Measurements from ENCODE around the gene NFIX. TPM values are rescaled to one million over a fixed set of nuclear protein-coding genes. Genes with fewer than 3 reads are reported as not detected.

The NFIX gene
- total RNA-seq, 2 experiments from 2014 or later: 3.0 to 3.3 TPM

DNA sequence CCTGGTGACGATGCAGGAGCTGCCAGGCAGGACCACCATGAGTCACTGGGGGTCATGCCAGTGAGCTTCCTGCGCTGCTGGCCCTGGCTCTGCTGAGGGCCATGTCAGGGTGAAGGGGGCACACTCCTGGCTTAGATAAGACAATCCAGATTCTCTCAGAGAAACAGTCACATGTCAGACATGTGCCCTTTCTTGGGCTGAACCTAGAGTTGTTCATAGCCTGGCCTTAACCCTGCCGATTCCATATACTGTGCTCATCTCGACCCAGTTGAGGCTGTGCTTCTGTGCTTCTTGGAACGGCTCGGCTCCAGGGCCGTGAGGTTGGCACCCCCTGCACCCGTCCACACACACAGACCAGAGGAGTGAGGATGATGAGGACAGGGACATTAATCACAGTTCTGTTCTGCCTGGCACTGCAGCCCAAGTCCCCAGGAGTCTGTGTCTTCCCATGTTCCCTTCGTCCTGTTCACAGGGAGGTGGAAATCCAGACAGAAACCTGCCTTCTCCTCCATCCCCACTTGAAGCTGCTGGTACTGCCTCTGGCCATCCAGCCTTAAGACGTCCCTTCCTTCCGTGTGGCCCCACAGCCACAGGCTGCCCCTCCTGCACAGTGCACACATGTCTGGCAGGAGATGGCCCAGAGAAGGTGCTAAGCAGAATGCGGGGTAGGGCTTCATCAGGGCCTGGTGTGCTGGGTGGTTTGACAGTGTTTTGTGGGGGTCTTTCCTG, 57.3 kb downstream of the NFIX start:
- Mint-ChIP-seq H3K9me3 (no peaks in the 10 kb centered on the region), H3K4me3 (no peak overlapping the region), H3K27ac (no peak overlapping the region), H3K4me1 (ENCODE audit: low read depth) (peaks cover 11% of the 10 kb centered on the region), H3K36me3 (ENCODE audit: low read depth) (no peaks in the 10 kb centered on the region), H3K27me3 (no peaks in the 10 kb centered on the region)
- H3K4me1 ChIP-seq (ENCODE audit: insufficient read depth, low read length): peaks cover 14% of the 10 kb centered on the region
- TF ChIP-seq, protein P1, sequence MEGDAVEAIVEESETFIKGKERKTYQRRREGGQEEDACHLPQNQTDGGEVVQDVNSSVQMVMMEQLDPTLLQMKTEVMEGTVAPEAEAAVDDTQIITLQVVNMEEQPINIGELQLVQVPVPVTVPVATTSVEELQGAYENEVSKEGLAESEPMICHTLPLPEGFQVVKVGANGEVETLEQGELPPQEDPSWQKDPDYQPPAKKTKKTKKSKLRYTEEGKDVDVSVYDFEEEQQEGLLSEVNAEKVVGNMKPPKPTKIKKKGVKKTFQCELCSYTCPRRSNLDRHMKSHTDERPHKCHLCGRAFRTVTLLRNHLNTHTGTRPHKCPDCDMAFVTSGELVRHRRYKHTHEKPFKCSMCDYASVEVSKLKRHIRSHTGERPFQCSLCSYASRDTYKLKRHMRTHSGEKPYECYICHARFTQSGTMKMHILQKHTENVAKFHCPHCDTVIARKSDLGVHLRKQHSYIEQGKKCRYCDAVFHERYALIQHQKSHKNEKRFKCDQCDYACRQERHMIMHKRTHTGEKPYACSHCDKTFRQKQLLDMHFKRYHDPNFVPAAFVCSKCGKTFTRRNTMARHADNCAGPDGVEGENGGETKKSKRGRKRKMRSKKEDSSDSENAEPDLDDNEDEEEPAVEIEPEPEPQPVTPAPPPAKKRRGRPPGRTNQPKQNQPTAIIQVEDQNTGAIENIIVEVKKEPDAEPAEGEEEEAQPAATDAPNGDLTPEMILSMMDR (IDR thresholded peaks at IDR 0.05): no peak
- no peak for ATAC-seq (ENCODE audit: poor library complexity)
- no peaks in the 10 kb centered on the region for H3K9me3 ChIP-seq (ENCODE audit: control insufficient read depth in 1 of 2, insufficient read depth in 1 of 2, low read length in 2 of 2)
- DNase-seq: no peak
- no peak overlapping the region for H3K27ac ChIP-seq (ENCODE audit: low read depth in 1 of 2, low read length in 2 of 2)
- intact Hi-C loops (cut with DNase I, micrococcal nuclease): no loop called here
- ChIA-PET CTCF (no interaction called here), POLR2A (no interaction called here)
- H3K27me3 ChIP-seq (ENCODE audit: control insufficient read depth in 1 of 2, insufficient read depth in 2 of 2, low read length in 2 of 2): peaks cover 0 to 5% of the 10 kb centered on the region in 2 experiments
- H3K36me3 ChIP-seq (ENCODE audit: insufficient read depth, low read length): no peaks in the 10 kb centered on the region
- H3K4me3 ChIP-seq (ENCODE audit: low read length): no peak overlapping the region

DNA sequence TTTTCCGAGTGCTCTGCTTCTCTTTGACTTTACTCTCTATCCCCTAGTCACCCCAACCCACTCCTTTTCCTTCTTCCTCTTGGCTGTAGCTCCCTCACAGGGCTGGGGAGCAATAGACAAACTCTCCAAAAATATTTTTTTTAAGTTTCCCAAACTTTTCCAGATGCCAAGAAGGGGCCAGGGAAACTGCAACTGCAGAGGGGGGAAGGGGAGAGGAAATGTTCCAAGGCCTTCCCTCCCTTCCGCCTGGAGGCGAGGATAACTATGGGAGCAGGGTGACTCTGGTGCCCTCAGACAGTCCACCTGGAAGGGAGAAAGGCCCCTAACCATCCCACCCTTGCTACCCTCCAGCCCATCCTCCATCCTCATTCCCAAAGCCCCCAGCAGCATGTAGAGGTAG, 58.0 kb downstream of the NFIX start:
- intact Hi-C loops (cut with DNase I, micrococcal nuclease): no loop called here
- no peaks in the 10 kb centered on the region for H3K9me3 ChIP-seq (ENCODE audit: control insufficient read depth in 1 of 2, insufficient read depth in 1 of 2, low read length in 2 of 2)
- ChIA-PET POLR2A (no interaction called here), CTCF (no interaction called here)
- no peaks in the 10 kb centered on the region for H3K27me3 Mint-ChIP-seq
- no peaks in the 10 kb centered on the region for H3K9me3 Mint-ChIP-seq
- no peak overlapping the region for H3K4me3 Mint-ChIP-seq
- ATAC-seq (ENCODE audit: poor library complexity): no peak
- H3K4me1 ChIP-seq (ENCODE audit: insufficient read depth, low read length): peaks cover 14% of the 10 kb centered on the region
- H3K4me1 Mint-ChIP-seq (ENCODE audit: low read depth): peaks cover 11% of the 10 kb centered on the region
- H3K4me3 ChIP-seq (ENCODE audit: low read length): no peak overlapping the region
- H3K36me3 ChIP-seq (ENCODE audit: insufficient read depth, low read length): no peaks in the 10 kb centered on the region
- no peak overlapping the region for H3K27ac ChIP-seq (ENCODE audit: low read depth in 1 of 2, low read length in 2 of 2)
- peaks cover 0 to 5% of the 10 kb centered on the region in 2 experiments for H3K27me3 ChIP-seq (ENCODE audit: control insufficient read depth in 1 of 2, insufficient read depth in 2 of 2, low read length in 2 of 2)
- no peak for DNase-seq
- H3K27ac Mint-ChIP-seq: no peak overlapping the region
- no peaks in the 10 kb centered on the region for H3K36me3 Mint-ChIP-seq (ENCODE audit: low read depth)
- TF ChIP-seq, protein P1 (IDR thresholded peaks at IDR 0.05): no peak

DNA sequence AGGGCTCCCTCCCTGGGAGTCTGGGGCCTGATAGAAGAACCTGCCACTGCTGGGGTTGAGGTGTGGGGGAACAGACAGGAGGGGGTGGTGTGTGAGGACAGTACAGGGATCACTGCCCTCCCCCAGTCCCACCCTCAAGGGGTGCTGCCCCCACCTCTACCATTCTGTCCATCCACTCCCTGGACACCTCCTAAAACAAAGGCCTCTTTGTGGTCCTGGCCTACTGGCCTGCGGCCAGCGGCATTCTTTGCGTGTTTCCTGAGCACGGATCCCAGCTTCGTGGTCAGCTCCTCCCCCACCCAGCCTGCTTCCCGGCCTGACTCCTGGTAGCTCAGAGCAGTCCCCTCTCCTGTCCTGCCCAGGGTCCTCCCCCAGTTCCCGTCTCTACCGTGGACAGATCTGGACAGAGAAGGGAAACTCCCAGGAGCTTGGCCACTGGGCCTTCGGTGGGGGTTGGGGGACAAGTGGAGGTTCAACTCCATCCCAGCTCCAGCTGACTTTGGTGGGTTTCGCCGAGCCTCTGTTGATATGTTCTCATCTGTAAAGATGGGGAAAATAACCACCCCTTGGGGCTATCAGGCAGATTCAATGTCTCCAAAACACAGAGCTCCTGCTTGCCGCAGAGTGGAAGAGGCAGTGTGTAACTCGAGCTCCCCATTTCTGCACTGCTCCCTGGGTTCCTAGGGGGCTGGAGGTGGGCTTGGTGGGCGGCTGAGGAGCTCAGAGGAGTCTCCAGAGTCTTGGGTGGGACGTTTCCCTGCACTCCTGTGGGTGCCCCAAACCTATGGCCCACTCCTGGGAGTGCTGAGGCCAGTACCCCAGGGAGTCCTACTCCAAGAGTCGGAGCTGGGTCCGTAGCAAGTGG, 58.7 kb downstream of the NFIX start:
- Histone ChIP-seq H3K27me3 (ENCODE audit: control insufficient read depth in 1 of 2, insufficient read depth in 2 of 2, low read length in 2 of 2) (peaks cover 0 to 5% of the 10 kb centered on the region in 2 experiments), H3K4me3 (ENCODE audit: low read length) (no peak overlapping the region), H3K9me3 (ENCODE audit: control insufficient read depth in 1 of 2, insufficient read depth in 1 of 2, low read length in 2 of 2) (no peaks in the 10 kb centered on the region), H3K27ac (ENCODE audit: low read depth in 1 of 2, low read length in 2 of 2) (no peak overlapping the region), H3K4me1 (ENCODE audit: insufficient read depth, low read length) (peaks cover 14% of the 10 kb centered on the region), H3K36me3 (ENCODE audit: insufficient read depth, low read length) (no peaks in the 10 kb centered on the region)
- POLR2A ChIA-PET: interaction anchor here (1.0 kb wide), 1 partner anchor 69 kb away, joined by 3 read pairs; no protein-coding TSS in a partner anchor
- Mint-ChIP-seq H3K27ac (no peak overlapping the region), H3K4me1 (ENCODE audit: low read depth) (peaks cover 11% of the 10 kb centered on the region), H3K36me3 (ENCODE audit: low read depth) (no peaks in the 10 kb centered on the region), H3K4me3 (no peak overlapping the region), H3K27me3 (no peaks in the 10 kb centered on the region), H3K9me3 (no peaks in the 10 kb centered on the region)
- intact Hi-C loops (cut with DNase I, micrococcal nuclease): no loop called here
- TF ChIP-seq, protein P1 (IDR thresholded peaks at IDR 0.05): no peak
- CTCF ChIA-PET: interaction anchor here (1.1 kb wide), 1 partner anchor 21 kb away, joined by 3 read pairs; no protein-coding TSS in a partner anchor
- DNase-seq (no peak), ATAC-seq (ENCODE audit: poor library complexity) (no peak)
